Fibroblast of mammary gland (primary cell): ENCODE results near the gene ENTPD7.

Experiments
- DNase-seq: peaks from one replicate; pipeline ENCODE4 v3.0.0-alpha.2; 2010; ENCODE audit warnings: low read depth
- H3K4me3 ChIP-seq: 2 replicates; pipeline ENCODE4 v1.5.1; 2011; ENCODE audit warnings: low read depth, mild to moderate bottlenecking, low read length, moderate library complexity; ENCODE audit not compliant: control insufficient read depth
- TF ChIP-seq, protein P1 (sequence below): conservative IDR thresholded peaks from 2 replicates; pipeline ENCODE4 v1.5.1; 2011; ENCODE audit warnings: low read depth, low read length, inconsistent platforms; ENCODE audit not compliant: control insufficient read depth, insufficient read depth

Gene ENTPD7

DNA sequence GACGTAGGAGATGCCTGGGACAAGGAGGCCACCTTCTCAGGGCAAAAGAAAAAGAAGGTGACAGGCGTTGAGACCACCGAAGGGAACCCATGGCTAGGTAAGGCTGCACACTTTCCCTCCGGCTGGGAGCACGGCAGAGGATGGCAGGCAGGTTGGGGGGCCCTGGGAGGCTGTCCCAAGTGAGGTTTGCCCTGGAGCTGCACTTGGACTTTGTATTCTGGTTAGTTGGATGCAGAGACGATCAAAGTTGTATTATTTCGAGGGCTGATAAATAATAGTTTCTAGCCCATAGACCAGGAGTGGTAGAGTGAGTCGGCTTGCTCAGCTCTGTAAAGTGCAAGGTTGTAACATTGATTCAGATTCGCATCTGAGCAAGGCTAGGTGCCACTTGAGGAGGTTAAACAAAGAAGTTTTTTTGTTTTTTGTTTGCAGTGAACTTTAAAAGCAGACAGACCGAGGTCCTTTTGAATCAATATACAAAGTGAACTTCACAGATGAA, 608 bp downstream of the ENTPD7 start:
- H3K4me3 ChIP-seq = peak overlapping the region; percentile 73
- TF ChIP-seq, protein P1, sequence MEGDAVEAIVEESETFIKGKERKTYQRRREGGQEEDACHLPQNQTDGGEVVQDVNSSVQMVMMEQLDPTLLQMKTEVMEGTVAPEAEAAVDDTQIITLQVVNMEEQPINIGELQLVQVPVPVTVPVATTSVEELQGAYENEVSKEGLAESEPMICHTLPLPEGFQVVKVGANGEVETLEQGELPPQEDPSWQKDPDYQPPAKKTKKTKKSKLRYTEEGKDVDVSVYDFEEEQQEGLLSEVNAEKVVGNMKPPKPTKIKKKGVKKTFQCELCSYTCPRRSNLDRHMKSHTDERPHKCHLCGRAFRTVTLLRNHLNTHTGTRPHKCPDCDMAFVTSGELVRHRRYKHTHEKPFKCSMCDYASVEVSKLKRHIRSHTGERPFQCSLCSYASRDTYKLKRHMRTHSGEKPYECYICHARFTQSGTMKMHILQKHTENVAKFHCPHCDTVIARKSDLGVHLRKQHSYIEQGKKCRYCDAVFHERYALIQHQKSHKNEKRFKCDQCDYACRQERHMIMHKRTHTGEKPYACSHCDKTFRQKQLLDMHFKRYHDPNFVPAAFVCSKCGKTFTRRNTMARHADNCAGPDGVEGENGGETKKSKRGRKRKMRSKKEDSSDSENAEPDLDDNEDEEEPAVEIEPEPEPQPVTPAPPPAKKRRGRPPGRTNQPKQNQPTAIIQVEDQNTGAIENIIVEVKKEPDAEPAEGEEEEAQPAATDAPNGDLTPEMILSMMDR = no peak
- no peak for DNase-seq

DNA sequence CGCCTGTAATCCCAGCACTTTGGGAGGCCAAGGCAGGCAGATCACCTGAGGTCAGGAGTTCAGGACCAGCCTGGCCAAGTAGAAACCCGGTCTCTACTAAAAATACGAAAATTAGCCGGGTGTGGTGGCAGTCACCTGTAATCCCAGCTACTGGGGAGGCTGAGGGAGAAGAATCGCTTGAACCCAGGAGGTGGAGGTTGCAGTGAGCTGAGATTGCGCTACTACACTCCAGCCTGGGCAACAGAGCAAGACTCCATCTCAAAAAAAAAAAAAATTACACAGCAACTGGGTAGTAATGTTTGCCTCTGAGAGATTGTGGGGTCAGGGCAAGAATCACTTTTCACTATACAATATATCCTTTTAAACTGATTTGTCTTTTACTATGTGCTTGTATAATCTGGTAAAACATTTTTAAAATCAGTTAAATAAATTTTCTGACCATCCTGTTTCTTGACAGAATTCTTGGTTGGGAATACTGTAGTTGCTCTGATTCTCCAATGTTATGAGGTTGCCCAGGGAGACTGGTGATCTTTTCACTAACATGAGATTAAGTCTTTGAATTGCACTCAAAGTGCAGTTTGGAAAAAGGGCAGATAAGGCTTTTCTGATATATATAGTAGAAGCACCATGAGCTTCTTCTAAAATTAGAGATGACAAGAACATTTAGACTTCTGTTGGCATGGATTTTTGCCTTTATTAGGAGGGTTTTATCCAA, 1.5 kb downstream of the ENTPD7 start:
- H3K4me3 ChIP-seq = no peak overlapping the region
- TF ChIP-seq, protein P1 = no peak
- DNase-seq = no peak

DNA sequence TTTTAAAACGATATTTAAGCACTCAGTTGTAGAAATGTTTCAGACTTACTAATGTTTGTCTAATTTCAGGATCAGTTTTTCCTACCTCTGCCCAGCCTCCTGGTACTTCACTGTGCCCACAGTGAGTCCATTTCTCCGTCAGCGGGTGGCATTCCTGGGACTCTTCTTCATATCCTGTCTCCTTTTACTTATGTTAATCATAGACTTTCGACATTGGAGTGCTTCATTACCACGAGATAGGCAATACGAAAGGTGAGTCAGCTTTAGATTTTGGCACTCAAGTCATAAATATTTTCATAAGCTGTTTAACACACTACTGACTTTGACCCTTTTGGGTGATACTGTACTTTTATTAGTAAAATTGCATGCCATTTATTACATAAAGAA, 2.1 kb downstream of the ENTPD7 start:
- DNase-seq = peak; percentile 93
- no peak overlapping the region for H3K4me3 ChIP-seq
- TF ChIP-seq, protein P1 = no peak

- no peak overlapping the region for H3K4me3 ChIP-seq
- DNase-seq = no peak
- TF ChIP-seq, protein P1 = no peak
These were observed 6.0 kb downstream of the ENTPD7 start for GRCh38 chr10:99665304-99665703.

- H3K4me3 ChIP-seq = no peak overlapping the region
- DNase-seq = peak; percentile 89
- TF ChIP-seq, protein P1 = no peak
These were observed 7.9 kb downstream of the ENTPD7 start for GRCh38 chr10:99667108-99667751.

GRCh38 chr10:99671386-99671785, 12.1 kb downstream of the ENTPD7 start:
- TF ChIP-seq, protein P1 = no peak
- H3K4me3 ChIP-seq = no peak overlapping the region
- DNase-seq = no peak
